DMS53 (cell line): ENCODE results near the gene ALG12.
"Not testable (repeated sequence)": the region's sequence is repeated elsewhere in the genome, so short reads cannot be mapped to it uniquely, and the experiment has no call there.

Source experiments
- DNase-seq: peaks from one replicate; lab custom pipeline; 2025; lab: John Stamatoyannopoulos, UW

Gene ALG12

GRCh38 chr22:49945042-49945794 lies 27.0 kb upstream of the ALG12 start:
- DNase-seq: not testable (repeated sequence)

GRCh38 chr22:49944399-49944891 lies 26.2 kb upstream of the ALG12 start:
- no peak for DNase-seq

- DNase-seq: no peak
Measured at GRCh38 chr22:49943771-49944398, 25.6 kb upstream of the ALG12 start.

GRCh38 chr22:49943405-49943765 lies 25.1 kb upstream of the ALG12 start:
- no peak for DNase-seq

GRCh38 chr22:49942565-49943404 lies 24.5 kb upstream of the ALG12 start:
- peak; percentile 58 for DNase-seq

- DNase-seq: no peak
Measured at GRCh38 chr22:49941507-49942316, 23.5 kb upstream of the ALG12 start.

- no peak for DNase-seq
Measured at GRCh38 chr22:49938565-49939136, 20.4 kb upstream of the ALG12 start.

GRCh38 chr22:49937758-49938564 lies 19.7 kb upstream of the ALG12 start:
- DNase-seq: no peak

- no peak for DNase-seq
Measured at GRCh38 chr22:49936973-49937757, 18.9 kb upstream of the ALG12 start.

- peak; percentile 93 for DNase-seq
Measured at GRCh38 chr22:49936018-49936972, 18.1 kb upstream of the ALG12 start.

- DNase-seq: no peak
Measured at GRCh38 chr22:49935561-49935960, 17.3 kb upstream of the ALG12 start.

- peak; percentile 76 for DNase-seq
Measured at GRCh38 chr22:49934891-49935557, 16.8 kb upstream of the ALG12 start.

- peak; percentile 45 for DNase-seq
Measured at GRCh38 chr22:49934160-49934890, 16.1 kb upstream of the ALG12 start.

GRCh38 chr22:49933236-49934159 lies 15.3 kb upstream of the ALG12 start:
- no peak for DNase-seq

- peak; percentile 93 for DNase-seq
Measured at GRCh38 chr22:49930596-49931412, 12.6 kb upstream of the ALG12 start.
